Right lobe of liver (tissue), 6 donors: ENCODE results near the gene DPP6. TPM values are rescaled to one million over a fixed set of nuclear protein-coding genes. Genes with fewer than 3 reads are reported as not detected.

ENCODE experiments used
- ATAC-seq, 4 donors: fragments of 200-7000 bp; cut with Tn5 transposase; one replicate each; pipeline ENCODE4 v1.9.1; 2020; ENCODE audit warnings: mild to moderate bottlenecking in 4 of 4, moderate library complexity in 4 of 4
- DNase-seq, 3 donors: peaks; one replicate each; pipeline ENCODE4 v3.0.0-alpha.2; 2020
- H3K27ac ChIP-seq, 3 donors: fragments of 200-600 bp; one replicate each; pipeline ENCODE4 v1.8.0; 2022
- H3K27me3 ChIP-seq, 2 donors: fragments of 200-600 bp; one replicate each; pipeline ENCODE4 v1.8.0; 2022
- H3K36me3 ChIP-seq, 4 donors: fragments of 200-600 bp; sonication (generic) in 1 of 4; one replicate each; pipeline versions ENCODE4 v1.5.1 to v1.8.0; 2017 to 2022; ENCODE audit warnings: control low read depth in 1 of 4
- H3K4me1 ChIP-seq, 4 donors: fragments of 200-600 bp; sonication (generic) in 1 of 4; one replicate each; pipeline versions ENCODE4 v1.5.1 to v1.8.0; 2017 to 2022; ENCODE audit warnings: control low read depth in 1 of 4
- H3K4me3 ChIP-seq, 3 donors: fragments of 200-600 bp; one replicate each; pipeline ENCODE4 v1.8.0; 2022
- H3K9me3 ChIP-seq, 4 donors: fragments of 200-600 bp; sonication (generic) in 1 of 4; one replicate each; pipeline versions ENCODE4 v1.5.1 to v1.8.0; 2017 to 2022; ENCODE audit warnings: control low read depth in 1 of 4
- POLR2A ChIP-seq: fragments of 450-650 bp; IDR thresholded peaks from one replicate; pipeline ENCODE4 v1.6.1; 2017; ENCODE audit warnings: antibody characterized with exemption, mild to moderate bottlenecking
- WGBS: methylation state at CpG from one replicate; pipeline ENCODE4 v1.1.6; 2018; ENCODE audit warnings: low coverage, low lambda C conversion rate; ENCODE audit not compliant: insufficient coverage; ENCODE audit errors: missing lambda C conversion rate; 5-methylcytosine and 5-hydroxymethylcytosine counted together
- intact Hi-C, 2 donors: fragments of 100-400 bp; cut with DNase I; formaldehyde crosslinking; loops; one replicate each; pipeline versions ENCODE4 v1.11.2 to v1.14.1; 2022
- total RNA-seq, 6 experiments: library from RNA; depleted of rRNA in 2 of 6; stranded (reverse); fragments of >200 nt in 2 of 6; fragmentation: NEBNext Ultra II Directional in 3 of 6; extraction: Animal tissue kit (Norgen Biotek cat#: 25700) in 3 of 6; gene quantifications; one replicate each; pipeline versions ENCODE4 v1.1.0 to v1.2.4, GENCODE V29; 2016 to 2023
- TF ChIP-seq, protein P1 (sequence below), 4 donors: fragments of 200-600 bp in 3 of 4; fragments of 450-650 bp in 1 of 4; IDR thresholded peaks; one replicate each; pipeline versions ENCODE4 v1.5.1 to v1.8.0; 2016 to 2022; ENCODE audit warnings: antibody characterized with exemption in 4 of 4, mild to moderate bottlenecking in 2 of 4
- donor health status: DM: no; HTN: yes; CAD: no.
- donor health status: DM: no; HTN: no; CAD: no.
- donor health status: DM: no; HTN: no; CAD: no.
- donor health status: DM: no; HTN: yes; CAD: no.
- donor health status: DM: no; HTN: yes; CAD: no.

The DPP6 gene
- total RNA-seq, 6 experiments from 2014 or later = not detected

DNA sequence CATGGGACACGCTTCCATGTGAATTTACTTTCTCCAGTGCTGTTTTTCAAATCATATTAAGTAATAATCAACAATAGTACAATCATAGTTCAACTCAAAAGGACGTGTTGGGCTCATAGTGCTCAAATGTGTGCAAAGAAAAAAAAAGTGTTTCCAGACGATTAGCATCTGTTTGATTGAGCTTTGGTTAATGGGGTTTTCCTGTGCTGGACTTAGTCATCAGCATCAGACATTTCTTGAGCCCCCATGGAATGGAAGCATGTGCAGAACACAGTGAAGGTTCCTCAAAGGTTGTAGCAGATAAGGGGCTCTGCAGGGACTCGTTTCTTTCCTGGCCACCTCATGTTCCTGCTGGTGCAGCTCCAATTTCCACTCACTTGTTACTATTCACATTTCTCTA is 716.8 kb downstream of the DPP6 start:
- Histone ChIP-seq H3K4me1 (no peaks in the 10 kb centered on the region), H3K27me3 (no peaks in the 10 kb centered on the region), H3K4me3 (no peak overlapping the region), H3K9me3 (no peaks in the 10 kb centered on the region), H3K36me3 (no peaks in the 10 kb centered on the region), H3K27ac (no peak overlapping the region)
- DNase-seq = no peak
- TF ChIP-seq POLR2A = no peak
- ATAC-seq = no peak
- intact Hi-C loops = no loop called here
- 43% methylated on average over 3 of the region's 4 CpGs for WGBS

GRCh38 chr7:154769527-154769926 is 717.3 kb downstream of the DPP6 start:
- 71% methylated on average over 6 of the region's 7 CpGs for WGBS
- DNase-seq = no peak
- Histone ChIP-seq H3K27me3 (no peaks in the 10 kb centered on the region), H3K27ac (no peak overlapping the region), H3K9me3 (no peaks in the 10 kb centered on the region), H3K4me1 (no peaks in the 10 kb centered on the region), H3K4me3 (no peak overlapping the region), H3K36me3 (no peaks in the 10 kb centered on the region)
- ATAC-seq = no peak
- intact Hi-C loops = no loop called here
- no peak for TF ChIP-seq POLR2A
- TF ChIP-seq, protein P1, sequence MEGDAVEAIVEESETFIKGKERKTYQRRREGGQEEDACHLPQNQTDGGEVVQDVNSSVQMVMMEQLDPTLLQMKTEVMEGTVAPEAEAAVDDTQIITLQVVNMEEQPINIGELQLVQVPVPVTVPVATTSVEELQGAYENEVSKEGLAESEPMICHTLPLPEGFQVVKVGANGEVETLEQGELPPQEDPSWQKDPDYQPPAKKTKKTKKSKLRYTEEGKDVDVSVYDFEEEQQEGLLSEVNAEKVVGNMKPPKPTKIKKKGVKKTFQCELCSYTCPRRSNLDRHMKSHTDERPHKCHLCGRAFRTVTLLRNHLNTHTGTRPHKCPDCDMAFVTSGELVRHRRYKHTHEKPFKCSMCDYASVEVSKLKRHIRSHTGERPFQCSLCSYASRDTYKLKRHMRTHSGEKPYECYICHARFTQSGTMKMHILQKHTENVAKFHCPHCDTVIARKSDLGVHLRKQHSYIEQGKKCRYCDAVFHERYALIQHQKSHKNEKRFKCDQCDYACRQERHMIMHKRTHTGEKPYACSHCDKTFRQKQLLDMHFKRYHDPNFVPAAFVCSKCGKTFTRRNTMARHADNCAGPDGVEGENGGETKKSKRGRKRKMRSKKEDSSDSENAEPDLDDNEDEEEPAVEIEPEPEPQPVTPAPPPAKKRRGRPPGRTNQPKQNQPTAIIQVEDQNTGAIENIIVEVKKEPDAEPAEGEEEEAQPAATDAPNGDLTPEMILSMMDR (IDR thresholded peaks at IDR 0.05) = no peak

- no peaks in the 10 kb centered on the region for H3K36me3 ChIP-seq
- no peaks in the 10 kb centered on the region for H3K9me3 ChIP-seq
- DNase-seq = no peak
- no peaks in the 10 kb centered on the region for H3K4me1 ChIP-seq
- H3K27ac ChIP-seq = no peak overlapping the region
- TF ChIP-seq POLR2A = no peak
- TF ChIP-seq, protein P1 (IDR thresholded peaks at IDR 0.05) = no peak
- ATAC-seq = no peak
- 60% methylated on average over 2 of the region's 2 CpGs for WGBS
- intact Hi-C loops = no loop called here
- H3K27me3 ChIP-seq = no peaks in the 10 kb centered on the region
- no peak overlapping the region for H3K4me3 ChIP-seq
These were observed 718.2 kb downstream of the DPP6 start for GRCh38 chr7:154770361-154770760.

- Histone ChIP-seq H3K4me3 (no peak overlapping the region), H3K4me1 (no peaks in the 10 kb centered on the region), H3K27ac (no peak overlapping the region), H3K27me3 (no peaks in the 10 kb centered on the region), H3K36me3 (no peaks in the 10 kb centered on the region), H3K9me3 (no peaks in the 10 kb centered on the region)
- TF ChIP-seq, protein P1 (IDR thresholded peaks at IDR 0.05) = no peak
- TF ChIP-seq POLR2A = no peak
- ATAC-seq (no peak), DNase-seq (no peak)
- intact Hi-C loops = no loop called here
- WGBS = no CpG with 5 or more reads among the region's 1 CpG
These were observed 718.8 kb downstream of the DPP6 start for GRCh38 chr7:154770962-154771361.

- no peaks in the 10 kb centered on the region for H3K9me3 ChIP-seq
- no peak overlapping the region for H3K4me3 ChIP-seq
- DNase-seq (no peak), ATAC-seq (no peak)
- intact Hi-C loops = no loop called here
- H3K4me1 ChIP-seq = no peaks in the 10 kb centered on the region
- no peaks in the 10 kb centered on the region for H3K27me3 ChIP-seq
- H3K36me3 ChIP-seq = no peaks in the 10 kb centered on the region
- TF ChIP-seq, protein P1 (IDR thresholded peaks at IDR 0.05) = no peak
- no peak for TF ChIP-seq POLR2A
- no peak overlapping the region for H3K27ac ChIP-seq
- 29% methylated on average over 3 of the region's 4 CpGs for WGBS
These were observed 722.2 kb downstream of the DPP6 start for GRCh38 chr7:154774303-154774969.
